Loucy (cell line): ENCODE data around the gene ITGAL.

ENCODE experiments used
- CTCF ChIP-seq: fragments of 200-600 bp; sonication (generic); conservative IDR thresholded peaks from 2 replicates; pipeline ENCODE4 v1.5.1; 2014; ENCODE audit warnings: mild to moderate bottlenecking, antibody characterized with exemption, low read length
- EZH2phosphoT487 ChIP-seq: fragments of 200-600 bp; IDR thresholded peaks from 2 replicates; pipeline ENCODE4 v1.6.1; 2018; ENCODE audit warnings: antibody characterized with exemption, mild to moderate bottlenecking, moderate library complexity, borderline replicate concordance

GRCh38 chr16:30523768-30524574 is 51.4 kb downstream of the ITGAL start:
- TF ChIP-seq EZH2phosphoT487 (no peak), CTCF (no peak)
